ENCODE measurements around the gene UQCC5.

The UQCC5 gene

GRCh38 chr3:52534281-52535183 is 1.9 kb upstream of the UQCC5 start:
- DNase-seq (ENCODE audit: low read depth in 2 of 2) = no peak

DNA sequence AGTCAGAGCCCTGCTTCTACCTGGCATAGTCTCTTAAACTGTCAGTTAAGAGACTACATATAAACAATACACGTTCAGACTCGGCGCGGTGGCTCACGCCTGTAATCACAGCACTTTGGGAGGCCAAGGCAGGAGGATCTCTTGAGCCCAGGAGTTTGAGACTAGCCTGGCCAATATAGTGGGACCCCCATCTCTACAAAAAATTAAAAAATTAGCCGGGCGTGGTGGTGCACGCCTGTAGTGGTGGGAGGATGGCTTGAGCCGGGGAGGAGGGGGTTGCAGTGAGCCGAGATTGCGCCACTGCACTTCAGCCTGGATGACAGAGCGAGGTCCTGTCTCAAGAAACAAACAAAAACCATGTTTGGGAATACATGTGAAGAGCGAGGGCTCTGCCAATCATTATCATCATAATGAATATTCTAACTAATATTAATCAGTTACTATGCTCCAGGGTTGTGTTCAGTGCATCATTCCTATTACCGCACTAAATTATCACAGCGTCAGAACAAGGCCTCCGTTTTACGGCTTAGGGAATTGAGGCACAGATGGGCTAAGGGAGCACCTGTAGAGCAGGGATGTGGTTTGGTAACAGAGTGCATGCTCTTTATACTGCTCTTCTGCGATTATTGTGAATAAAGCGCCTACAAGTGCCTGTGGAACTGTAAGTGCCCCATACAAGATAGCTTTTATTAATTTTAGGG is 844 bp upstream of the UQCC5 start:
- no peak for DNase-seq (ENCODE audit: low read depth in 2 of 2)

DNA sequence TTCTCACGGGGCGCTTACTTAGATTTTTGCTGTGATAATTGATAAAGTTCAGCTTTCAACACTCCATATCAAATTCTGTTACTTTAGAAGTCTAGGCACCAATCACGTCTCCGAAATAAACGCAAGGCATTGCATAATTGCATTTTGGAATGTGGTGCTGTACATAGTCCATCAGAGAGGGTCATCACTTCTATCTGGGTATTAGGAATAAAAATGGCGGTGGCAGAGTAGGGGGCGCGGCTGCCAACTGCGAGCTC is 365 bp upstream of the UQCC5 start:
- DNase-seq (ENCODE audit: low read depth in 2 of 2) = no peak

DNA sequence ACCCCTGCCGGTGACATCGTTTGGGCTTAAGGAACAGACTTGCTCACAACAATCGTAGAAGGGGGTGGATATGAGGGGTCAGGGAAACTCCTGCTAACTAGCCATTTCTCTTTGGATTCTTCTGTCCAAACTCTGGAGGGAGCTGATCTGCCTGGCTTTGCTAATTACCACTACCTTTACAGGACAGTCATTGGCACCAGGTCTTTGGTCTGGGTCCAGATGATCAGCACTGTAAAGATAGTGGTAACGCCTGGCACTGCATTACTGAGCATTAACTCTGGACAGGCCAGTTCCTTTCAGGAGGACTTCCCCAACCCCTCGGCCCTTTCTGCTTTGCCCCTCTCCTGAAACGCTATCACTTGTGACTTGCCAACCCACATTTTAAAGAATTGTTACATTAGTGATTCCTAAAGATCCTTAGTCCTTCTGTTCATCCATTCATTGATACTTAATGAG is 788 bp downstream of the UQCC5 start:
- DNase-seq (ENCODE audit: low read depth in 2 of 2) = no peak

DNA sequence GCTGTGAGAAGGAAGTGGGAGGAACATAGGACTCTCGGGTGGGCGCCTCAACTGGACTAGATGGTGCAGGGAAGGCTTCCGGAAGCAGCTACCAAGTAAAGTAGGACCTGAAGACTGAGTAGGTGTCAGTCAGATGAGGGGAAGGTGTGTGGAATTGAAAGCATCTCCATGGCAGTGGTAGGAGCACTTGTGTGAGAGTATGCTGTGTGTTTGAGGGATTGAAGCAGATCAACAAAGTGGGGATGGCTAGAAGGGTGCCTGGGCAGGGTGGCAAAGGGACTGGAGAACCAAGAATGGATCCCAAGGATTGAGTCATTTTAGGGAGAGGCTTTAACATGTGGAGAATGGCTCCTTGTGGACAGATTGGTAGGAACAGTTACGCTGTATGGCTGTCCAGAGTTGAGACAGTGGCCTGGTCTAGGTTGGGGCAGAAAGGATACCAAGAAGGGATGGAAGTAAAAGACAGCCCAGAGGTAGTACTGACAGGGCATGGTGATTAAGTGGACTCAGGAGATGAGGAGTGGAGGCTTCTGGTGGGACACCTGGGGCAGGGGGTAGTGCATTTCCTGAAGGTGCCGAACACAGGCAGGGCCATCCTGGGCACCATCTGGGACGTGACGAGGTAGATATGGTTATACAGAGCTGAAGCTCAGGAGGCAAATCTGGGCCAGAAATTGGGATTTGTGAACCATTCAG is 1.5 kb downstream of the UQCC5 start:
- DNase-seq (ENCODE audit: low read depth in 2 of 2) = no peak

DNA sequence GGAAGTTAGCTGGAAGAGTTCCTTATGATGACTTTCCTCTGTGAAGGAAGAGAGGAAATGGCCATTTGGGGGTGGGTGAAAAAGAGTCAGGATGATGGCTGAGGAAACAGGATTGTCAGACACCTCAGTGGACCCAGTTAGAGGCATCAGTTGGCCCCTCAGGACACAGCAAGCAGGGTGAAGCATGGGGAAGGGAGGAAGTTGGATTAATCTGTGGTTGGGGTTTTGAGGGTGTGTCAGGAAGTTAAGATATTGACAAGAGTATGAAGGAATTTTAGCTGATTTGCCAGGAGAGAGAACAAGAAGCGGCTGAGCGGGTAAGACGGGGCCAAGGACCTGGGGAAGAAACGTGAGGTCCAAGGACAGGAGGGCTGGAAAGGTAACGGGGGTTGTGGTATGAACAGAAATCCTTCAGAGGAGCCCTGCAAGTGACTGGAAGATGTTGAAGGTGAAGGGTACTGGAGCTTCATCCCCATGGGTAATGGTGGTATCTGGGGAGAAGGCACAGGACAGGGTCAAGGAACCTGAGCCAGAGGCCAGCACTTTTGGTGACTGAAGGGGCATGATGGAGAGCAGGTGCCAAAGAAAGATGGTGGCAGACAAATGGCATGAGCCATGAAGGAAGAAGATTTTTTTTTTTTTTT is 2.7 kb downstream of the UQCC5 start:
- no peak for DNase-seq (ENCODE audit: low read depth in 2 of 2)

DNA sequence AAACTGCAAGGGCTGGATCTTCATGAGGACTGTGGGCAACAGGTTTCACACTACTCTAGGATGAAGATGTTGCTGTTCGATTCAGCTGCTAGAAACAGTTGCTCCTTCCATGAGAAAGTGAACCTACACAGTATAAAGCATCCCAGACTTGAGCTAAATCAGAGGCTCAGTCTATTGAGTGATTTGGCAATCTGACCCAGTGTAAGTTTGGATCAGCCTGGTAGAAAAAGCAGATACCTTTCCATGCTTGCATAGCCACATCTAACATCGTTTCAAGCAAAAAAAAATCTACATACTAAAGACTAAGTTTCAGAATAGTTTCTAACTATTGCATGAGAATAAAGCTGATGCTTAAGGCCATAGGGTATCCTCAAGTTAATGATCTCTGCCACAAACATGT is 4.6 kb downstream of the UQCC5 start:
- no peak for DNase-seq (ENCODE audit: low read depth in 2 of 2)

- DNase-seq (ENCODE audit: low read depth in 2 of 2) = no peak
These were observed 8.5 kb downstream of the UQCC5 start for GRCh38 chr3:52544937-52545336.

DNA sequence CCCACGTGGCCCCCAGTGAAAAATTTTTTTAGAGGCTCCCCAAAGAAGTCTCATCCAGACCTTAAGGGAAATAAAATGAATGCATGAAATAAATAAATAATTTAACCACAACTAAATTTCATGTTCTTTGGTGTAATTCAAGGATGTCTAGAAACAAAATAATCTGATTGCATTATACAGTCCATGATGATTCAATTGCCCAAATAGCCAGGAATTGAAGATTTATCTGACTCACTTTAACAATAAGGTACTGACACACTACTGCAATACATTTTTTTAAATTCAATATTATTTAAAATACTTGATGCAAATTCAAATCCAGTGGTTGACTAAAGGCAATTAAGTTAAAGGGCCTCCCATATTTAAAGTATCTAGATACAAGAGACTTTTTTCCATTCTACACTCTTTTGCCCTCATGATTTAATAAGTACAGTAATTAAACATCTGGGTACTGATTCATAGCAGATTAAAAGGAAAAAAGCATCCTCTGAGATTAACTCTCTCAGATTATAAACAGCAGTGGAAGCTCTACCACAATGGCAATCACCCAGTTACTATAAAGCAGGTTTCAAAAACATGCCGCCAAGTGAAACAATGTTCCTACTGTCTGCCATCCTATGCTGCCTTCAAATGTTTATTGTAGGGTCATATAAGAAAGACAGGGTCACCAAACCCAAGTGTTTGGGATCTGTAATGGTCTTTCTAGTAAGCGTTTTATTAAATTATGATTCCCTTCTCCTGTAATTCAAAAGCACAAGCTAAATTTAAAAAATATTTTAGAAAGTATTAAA is 9.9 kb downstream of the UQCC5 start:
- DNase-seq (ENCODE audit: low read depth in 2 of 2) = no peak

DNA sequence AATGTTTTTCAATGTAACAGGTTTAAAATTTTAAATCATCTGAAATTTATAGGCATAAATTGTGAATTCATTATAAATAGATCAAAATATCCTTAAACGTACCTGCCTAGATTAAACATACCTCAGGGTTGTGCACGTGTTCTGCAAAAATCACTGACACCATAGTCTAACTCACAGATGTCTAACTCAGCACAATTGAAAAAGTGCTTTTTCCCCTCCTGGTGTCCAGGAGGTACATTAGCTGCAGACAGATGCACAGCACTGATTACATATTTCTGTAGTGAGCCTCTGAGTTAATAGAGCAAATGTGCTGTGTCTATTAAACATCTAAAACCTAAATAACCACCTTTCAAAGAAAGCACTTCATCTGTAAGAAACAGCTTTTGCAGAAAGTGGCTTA is 10.7 kb downstream of the UQCC5 start:
- no peak for DNase-seq (ENCODE audit: low read depth in 2 of 2)

DNA sequence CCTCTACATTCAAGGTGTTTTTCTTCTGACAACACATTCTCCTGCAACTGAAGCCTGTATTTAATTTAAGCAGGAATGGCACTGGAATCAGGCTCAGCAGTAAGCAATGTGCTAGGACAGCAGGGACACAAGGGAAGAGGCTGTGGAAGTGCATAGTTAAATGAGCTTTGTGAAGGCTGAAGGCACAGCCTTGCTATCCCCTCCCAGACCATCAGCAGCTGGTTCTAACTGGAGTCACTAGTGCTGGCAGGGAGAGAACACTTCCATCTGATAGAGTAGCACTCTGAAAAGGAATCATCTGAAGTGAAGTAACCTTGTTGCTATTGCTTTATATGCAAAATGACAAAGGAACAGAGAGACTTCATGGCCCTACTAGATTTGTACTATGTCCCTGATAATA is 14.7 kb downstream of the UQCC5 start:
- no peak for DNase-seq (ENCODE audit: low read depth in 2 of 2)

GRCh38 chr3:52552089-52552488 is 15.7 kb downstream of the UQCC5 start:
- DNase-seq (ENCODE audit: low read depth in 2 of 2) = no peak

- no peak for DNase-seq (ENCODE audit: low read depth in 2 of 2)
These were observed 17.8 kb downstream of the UQCC5 start for GRCh38 chr3:52554026-52554755.

DNA sequence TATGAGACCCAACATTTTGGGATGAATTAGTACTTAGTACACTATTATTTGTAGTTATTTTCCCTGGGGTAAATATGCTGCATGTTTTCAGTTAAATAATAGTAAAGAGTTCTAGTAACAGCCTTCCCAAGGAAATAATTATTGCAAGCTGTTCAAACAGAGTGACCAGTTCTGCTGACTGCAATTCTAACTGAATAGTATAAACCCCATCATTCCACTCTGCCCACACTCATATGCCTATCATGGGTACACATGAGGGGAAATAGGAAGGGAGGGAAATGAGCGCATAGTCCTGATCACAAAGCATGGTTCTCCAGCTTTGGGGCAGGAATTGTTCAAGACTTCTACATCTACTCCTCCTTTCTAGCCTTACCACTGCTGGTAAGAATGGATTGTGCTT is 18.7 kb downstream of the UQCC5 start:
- no peak for DNase-seq (ENCODE audit: low read depth in 2 of 2)

GRCh38 chr3:52557011-52557960 is 20.9 kb downstream of the UQCC5 start:
- DNase-seq (ENCODE audit: low read depth in 2 of 2) = no peak

DNA sequence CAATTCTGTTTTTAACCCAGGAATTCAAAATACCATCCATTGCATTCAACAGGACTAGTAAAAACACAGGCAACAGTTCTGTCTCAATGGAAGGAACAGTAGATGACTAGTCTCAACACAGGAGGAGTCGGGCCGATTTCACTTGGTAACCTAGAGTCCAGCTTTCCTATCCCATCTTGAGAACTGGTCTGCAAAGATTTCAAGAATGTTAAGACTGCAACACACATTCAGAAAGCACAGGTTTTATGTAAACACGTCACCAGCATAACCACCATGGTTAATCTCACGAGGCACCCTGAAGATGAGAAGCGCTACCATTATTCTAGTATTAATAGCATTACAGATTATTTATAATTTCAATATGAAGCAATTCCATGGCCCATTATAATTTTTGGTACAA is 22.0 kb downstream of the UQCC5 start:
- DNase-seq (ENCODE audit: low read depth in 2 of 2) = no peak

- DNase-seq (ENCODE audit: low read depth in 2 of 2) = no peak
These were observed 24.8 kb downstream of the UQCC5 start for GRCh38 chr3:52561028-52561747.

GRCh38 chr3:52563984-52564383 is 27.6 kb downstream of the UQCC5 start:
- no peak for DNase-seq (ENCODE audit: low read depth in 2 of 2)

DNA sequence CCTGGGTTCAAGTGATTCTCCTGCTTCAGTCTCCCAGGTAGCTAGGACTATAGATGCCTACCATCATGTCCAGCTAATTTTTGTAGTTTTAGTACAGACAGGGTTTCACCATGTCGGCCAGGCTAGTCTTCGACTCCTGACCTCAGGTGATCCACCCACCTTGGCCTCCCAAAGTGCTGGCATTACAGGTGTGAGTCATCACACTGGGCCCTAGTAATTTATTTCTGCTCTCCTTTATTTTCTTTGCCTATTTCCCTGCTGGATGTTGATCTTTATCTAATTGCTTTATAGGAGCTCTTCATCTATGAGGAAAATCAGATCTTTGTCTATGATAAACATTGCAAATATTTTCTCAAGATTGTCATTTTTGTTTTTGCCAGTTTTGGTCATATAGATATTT is 31.7 kb downstream of the UQCC5 start:
- no peak for DNase-seq (ENCODE audit: low read depth in 2 of 2)

Measured in stimulated activated CD8-positive, alpha-beta memory T cell treated with anti-CD3 and anti-CD28 coated beads, Interleukin-7, amount 100 ng/mL, for 1 hour (primary cell).